CD4-positive, alpha-beta T cell treated with Interleukin-17A for 1 hour (primary cell): ENCODE data around the gene SRCAP.
A peak's percentile ranks its signal among the peaks of the same experiment; 100 is the strongest.
"Not testable (repeated sequence)": the region's sequence is repeated elsewhere in the genome, so short reads cannot be mapped to it uniquely, and the experiment has no call there.

ENCODE experiments used
- DNase-seq: peaks from one replicate; pipeline ENCODE4 v3.0.0-alpha.2; 2020

Gene SRCAP

DNA sequence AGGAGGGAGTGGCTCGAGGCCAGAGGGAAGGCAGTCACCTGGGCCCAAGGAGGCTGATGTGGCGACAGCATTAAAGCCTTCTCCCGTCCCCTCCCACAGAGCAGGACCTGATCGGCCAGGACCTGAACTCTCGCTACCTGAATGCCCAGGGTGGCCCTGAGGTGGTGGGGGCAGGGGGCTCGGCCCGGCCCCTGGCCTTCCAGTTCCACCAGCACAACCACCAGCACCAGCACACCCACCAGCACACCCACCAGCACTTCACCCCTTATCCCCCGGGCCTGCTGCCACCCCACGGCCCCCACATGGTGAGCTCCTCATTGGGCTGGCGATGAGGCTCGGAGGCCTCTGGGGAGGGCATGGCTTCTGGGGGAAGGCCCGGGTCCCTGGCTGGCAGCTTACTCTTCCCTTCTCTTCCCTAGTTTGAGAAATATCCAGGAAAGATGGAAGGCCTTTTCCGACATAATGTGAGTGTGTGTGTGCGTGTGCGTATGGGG lies 34.3 kb upstream of the SRCAP start:
- no peak for DNase-seq

- no peak for DNase-seq
These were observed 33.7 kb upstream of the SRCAP start for GRCh38 chr16:30665155-30665829.

DNA sequence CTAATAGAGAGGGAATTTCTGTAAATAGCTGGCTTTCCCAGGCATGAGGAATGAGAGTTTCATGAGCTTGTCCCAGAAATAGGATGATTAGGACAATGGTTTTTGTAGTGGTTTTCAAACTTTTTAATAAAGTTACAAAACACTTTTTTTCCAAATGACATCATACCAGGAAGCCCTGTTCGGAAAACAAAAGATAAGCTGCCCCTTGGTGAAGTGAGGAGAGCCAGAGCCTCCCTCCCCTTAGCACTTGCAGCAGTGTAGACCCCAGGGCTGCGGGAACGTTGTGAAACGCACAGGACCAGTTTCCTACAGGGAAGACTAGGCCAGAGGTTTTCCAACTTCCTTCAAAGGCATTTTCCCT lies 33.2 kb upstream of the SRCAP start:
- DNase-seq = no peak

- DNase-seq = no peak
These were observed 32.3 kb upstream of the SRCAP start for GRCh38 chr16:30666681-30667080.

GRCh38 chr16:30667361-30667905 lies 31.5 kb upstream of the SRCAP start:
- DNase-seq = no peak

DNA sequence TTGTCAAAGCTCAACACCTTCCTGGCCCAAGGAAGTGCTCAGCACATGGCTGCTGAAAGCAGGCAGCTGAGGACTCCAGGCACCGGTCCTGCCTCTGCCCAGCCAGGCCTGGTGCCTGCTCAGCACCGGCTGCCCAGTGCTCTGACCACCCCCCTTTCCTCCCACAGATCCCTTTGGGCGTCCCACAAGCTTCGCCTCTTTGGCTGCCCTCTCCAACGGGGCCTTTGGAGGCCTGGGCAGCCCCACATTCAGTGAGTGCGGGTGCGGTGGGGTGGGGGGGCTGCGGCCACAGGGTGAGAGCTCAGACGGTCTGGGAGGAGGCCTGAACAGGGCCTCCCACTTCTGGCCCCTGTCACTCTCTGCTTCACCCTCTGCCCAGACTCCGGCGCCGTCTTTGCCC lies 30.6 kb upstream of the SRCAP start:
- DNase-seq = no peak

DNA sequence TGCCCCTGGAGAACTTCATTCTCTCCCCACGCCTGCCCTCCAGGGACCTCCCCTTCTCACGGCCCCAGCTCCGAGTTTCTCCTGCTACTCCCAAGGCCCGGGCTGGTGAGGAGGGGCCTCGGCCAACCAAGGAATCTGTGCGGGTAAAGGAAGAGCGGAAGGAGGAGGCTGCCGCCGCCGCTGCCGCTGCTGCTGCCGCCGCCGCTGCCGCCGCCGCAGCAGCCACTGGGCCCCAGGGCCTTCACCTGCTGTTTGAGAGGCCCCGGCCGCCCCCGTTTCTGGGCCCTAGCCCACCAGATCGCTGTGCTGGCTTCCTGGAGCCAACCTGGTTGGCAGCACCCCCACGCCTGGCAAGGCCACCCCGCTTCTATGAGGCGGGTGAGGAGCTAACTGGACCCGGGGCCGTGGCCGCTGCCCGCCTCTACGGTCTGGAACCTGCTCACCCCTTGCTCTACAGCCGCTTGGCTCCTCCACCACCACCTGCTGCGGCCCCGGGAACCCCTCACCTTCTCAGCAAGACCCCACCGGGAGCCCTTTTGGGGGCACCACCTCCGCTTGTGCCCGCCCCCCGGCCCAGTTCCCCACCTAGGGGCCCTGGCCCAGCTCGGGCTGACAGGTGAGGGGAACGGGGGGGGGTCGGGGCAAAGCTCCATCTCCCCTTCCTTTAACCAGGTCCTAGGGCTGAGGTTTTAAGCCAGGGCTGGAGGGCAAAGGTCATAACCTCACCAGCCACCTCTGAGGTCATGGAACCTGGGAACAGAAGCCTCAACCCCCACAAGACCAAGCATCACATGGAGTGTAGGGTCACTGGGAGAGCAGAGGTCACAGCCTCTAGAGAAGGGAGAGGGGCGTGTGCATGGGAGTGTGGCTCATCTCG lies 29.7 kb upstream of the SRCAP start:
- no peak for DNase-seq

DNA sequence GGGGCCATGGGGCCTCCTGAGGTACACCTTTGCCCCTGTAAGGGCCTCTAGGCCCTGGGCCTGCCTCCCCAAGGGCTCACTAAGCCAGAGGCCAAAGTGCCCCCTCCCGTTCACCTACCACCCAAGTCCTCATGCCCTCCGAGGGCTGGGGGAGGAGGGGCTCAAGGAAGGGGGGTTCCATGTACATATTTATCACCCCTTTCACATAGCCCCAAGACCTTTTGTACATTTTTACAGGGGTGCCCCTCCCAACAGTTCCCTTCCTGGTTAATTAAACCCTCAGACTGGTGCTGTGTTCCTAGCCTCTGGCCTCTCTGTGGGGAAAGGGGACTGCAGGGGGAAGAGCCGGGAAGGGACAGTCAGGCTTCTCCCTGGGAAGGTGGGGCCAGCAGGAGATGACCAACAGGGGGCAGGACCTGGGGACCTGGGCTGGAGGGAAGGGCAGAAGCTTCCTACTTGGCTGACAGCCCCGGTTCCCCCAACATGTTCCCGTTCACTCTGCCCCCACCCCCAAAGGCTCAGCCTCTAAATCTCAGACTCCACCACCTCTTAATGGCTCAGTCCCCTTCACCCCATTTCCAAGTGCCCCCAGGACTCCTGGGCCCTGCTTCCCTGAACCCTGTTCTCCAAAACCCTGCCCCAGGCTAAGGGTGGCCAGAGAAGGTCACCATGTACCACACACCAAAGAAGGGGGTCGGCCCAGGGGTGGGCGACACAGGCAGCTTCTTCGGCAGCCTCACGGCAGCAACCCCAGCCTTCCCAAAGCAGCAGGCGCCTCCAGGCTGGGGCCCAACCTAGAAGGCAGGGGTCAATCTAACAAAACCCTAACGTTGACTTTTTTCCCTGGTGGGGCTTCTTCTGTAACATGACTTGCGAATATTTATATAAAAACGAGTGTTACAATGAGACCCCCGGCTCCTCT lies 28.8 kb upstream of the SRCAP start:
- DNase-seq = no peak

- DNase-seq = no peak
These were observed 23.8 kb upstream of the SRCAP start for GRCh38 chr16:30675143-30675542.

GRCh38 chr16:30677931-30678585 lies 20.9 kb upstream of the SRCAP start:
- no peak for DNase-seq

DNA sequence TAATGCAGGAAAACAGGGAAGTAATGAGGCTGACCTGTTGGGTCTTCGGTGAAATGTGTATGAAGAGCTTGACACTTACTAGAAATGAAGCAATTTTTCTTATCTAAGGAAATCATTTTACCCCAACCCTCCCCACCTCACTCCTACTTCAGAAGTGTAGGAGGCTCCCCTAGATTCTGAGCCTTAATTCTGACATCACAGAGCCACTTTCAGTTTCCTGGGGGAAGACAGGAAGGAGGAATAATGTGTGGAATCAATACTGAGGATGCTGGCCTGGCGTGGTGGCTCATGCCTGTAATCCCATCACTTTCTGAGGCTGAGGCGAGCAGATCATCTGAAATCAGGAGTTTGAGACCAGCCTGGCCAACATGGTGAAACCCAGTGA lies 20.4 kb upstream of the SRCAP start:
- no peak for DNase-seq

- no peak for DNase-seq
These were observed 18.6 kb upstream of the SRCAP start for GRCh38 chr16:30680326-30680725.

- DNase-seq = no peak
These were observed 10.3 kb upstream of the SRCAP start for GRCh38 chr16:30688701-30689100.

- no peak for DNase-seq
These were observed 7.1 kb upstream of the SRCAP start for GRCh38 chr16:30691907-30692306.

- DNase-seq = no peak
These were observed 6.4 kb upstream of the SRCAP start for GRCh38 chr16:30692396-30693064.

DNA sequence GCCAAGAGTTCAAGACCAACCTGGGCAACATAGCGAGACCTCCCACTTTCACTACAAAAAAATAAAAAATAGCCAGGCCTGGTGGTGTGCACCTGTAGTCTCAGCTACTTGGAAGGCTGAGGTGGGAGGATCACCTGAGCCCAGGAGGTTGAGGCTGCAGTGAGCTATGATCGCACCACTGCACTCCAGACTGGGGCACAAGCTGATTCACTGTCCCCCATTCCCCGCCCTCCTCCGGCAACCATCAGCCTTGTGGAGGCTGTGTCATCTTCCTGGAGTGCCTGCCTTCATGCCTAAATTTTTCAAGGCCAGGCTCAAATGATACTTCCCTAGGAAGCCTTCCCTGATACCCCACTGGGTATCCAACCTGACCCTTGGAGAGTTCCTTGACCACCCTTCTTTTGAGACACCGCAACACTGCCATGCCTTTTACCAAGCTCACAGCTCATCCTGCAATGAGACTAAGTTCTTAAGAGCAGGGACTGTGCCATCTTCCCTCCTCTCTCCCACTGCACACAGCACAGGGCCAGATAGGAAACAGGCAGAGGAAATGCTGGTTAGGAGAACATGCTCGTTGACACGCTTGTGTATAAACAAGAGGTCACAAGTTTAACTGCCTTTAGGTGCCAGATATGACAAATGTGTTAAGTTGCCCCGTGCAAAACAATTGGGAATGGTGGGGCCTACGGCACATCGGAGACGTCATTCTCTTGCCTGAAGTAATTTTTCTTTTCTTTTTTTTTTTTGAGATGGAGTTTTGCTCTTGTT lies 3.9 kb upstream of the SRCAP start:
- no peak for DNase-seq

GRCh38 chr16:30696646-30697045 lies 2.3 kb upstream of the SRCAP start:
- DNase-seq = not testable (repeated sequence)

- no peak for DNase-seq
These were observed 1.5 kb upstream of the SRCAP start for GRCh38 chr16:30697264-30698138.

DNA sequence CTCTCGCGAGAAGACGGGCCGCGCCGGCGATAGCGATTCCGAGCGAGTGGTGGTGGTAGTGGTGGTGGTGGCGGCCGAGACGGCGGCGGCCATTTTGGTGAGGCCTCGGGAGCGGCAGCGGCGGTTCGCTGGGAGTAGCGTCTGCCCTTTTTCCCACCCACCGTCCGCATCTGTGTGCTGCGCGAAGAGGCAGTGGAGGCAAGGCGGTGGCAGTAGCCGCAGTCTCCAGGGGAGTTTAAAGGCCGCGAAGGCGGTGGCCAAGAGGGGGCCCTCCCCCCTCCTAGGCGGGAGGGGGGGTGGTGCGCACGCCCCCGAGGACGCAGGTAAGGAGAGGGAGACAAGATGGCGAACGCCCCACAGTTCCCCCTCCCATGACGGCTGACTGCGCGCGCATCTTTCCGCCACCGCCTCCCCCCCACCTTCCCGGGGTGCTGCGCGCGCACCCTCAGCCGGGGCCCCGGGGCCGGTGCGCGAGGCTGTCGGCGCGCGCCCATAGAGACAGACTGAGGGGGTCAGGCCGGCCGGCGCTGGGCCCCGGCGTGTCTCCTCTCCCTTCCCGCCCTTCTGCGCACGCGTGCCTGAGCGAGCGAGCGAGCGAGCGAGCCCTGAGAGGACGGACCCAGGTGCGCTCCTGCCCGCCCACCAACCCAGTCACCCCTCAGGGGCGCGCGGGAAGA lies 694 bp upstream of the SRCAP start:
- peak; percentile 99 for DNase-seq
